ENCODE measurements around the gene TMEM161A. TPM values are rescaled to one million over a fixed set of nuclear protein-coding genes. Genes with fewer than 3 reads are reported as not detected.

The TMEM161A gene
- total RNA-seq, 1 donor from 2014 or later, result 25.1 TPM

DNA sequence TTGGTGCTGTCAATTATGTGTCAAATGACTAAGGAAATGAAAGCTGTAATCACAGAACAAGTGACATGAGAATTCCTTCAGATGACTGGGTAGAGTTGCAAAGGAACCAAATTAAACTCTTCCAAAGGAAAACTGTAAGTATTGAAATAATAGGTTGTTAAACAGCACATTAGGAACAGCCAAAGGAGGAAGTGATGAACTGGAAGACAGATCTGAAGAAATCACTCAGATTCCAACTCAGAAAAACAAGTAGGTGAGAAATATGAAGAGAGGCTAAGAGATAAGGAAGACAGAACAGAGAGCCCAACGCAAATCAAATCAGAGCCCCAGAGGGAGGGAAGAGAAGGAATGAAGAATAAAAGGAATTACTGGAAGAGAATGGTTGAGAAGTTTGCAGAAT lies 15.4 kb downstream of the TMEM161A start:
- Mint-ChIP-seq H3K27ac (ENCODE audit: unreplicated experiment) (no peak overlapping the region), H3K36me3 (ENCODE audit: low read depth, unreplicated experiment) (peaks cover 15% of the 10 kb centered on the region), H3K27me3 (ENCODE audit: unreplicated experiment) (peaks cover 2% of the 10 kb centered on the region), H3K9me3 (ENCODE audit: unreplicated experiment) (no peaks in the 10 kb centered on the region), H3K4me1 (ENCODE audit: unreplicated experiment) (no peaks in the 10 kb centered on the region), H3K4me3 (ENCODE audit: unreplicated experiment) (no peak overlapping the region)
- DNase-seq (ENCODE audit: low spot score), result no peak
- TF ChIP-seq, protein P1, sequence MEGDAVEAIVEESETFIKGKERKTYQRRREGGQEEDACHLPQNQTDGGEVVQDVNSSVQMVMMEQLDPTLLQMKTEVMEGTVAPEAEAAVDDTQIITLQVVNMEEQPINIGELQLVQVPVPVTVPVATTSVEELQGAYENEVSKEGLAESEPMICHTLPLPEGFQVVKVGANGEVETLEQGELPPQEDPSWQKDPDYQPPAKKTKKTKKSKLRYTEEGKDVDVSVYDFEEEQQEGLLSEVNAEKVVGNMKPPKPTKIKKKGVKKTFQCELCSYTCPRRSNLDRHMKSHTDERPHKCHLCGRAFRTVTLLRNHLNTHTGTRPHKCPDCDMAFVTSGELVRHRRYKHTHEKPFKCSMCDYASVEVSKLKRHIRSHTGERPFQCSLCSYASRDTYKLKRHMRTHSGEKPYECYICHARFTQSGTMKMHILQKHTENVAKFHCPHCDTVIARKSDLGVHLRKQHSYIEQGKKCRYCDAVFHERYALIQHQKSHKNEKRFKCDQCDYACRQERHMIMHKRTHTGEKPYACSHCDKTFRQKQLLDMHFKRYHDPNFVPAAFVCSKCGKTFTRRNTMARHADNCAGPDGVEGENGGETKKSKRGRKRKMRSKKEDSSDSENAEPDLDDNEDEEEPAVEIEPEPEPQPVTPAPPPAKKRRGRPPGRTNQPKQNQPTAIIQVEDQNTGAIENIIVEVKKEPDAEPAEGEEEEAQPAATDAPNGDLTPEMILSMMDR (IDR thresholded peaks at IDR 0.05; ENCODE audit: unreplicated experiment), result no peak

DNA sequence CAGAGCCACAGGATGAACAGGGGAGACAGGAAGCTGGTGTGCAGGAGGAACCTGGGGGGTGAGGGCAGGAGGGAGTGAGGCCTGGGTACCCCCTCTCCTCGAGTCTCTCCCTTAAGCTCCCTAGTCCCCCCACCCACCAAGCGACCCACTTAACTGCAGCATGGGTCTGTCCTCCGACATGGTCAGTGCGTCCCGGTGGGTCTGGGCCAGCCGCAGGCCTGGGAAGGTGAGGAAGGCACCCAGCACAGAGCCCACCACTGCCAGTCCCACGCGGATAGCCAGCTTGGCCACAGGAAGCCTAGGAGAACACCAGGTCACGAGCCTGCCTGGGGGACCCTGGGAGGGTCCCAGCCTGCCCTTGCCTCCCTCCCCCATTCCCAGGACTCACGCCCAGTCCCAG lies 16.9 kb downstream of the TMEM161A start:
- Mint-ChIP-seq H3K4me3 (ENCODE audit: unreplicated experiment) (no peak overlapping the region), H3K4me1 (ENCODE audit: unreplicated experiment) (no peaks in the 10 kb centered on the region), H3K27ac (ENCODE audit: unreplicated experiment) (no peak overlapping the region), H3K9me3 (ENCODE audit: unreplicated experiment) (no peaks in the 10 kb centered on the region), H3K36me3 (ENCODE audit: low read depth, unreplicated experiment) (peaks cover 13% of the 10 kb centered on the region), H3K27me3 (ENCODE audit: unreplicated experiment) (peaks cover 2% of the 10 kb centered on the region)
- TF ChIP-seq, protein P1 (IDR thresholded peaks at IDR 0.05; ENCODE audit: unreplicated experiment), result no peak
- no peak for DNase-seq (ENCODE audit: low spot score)

DNA sequence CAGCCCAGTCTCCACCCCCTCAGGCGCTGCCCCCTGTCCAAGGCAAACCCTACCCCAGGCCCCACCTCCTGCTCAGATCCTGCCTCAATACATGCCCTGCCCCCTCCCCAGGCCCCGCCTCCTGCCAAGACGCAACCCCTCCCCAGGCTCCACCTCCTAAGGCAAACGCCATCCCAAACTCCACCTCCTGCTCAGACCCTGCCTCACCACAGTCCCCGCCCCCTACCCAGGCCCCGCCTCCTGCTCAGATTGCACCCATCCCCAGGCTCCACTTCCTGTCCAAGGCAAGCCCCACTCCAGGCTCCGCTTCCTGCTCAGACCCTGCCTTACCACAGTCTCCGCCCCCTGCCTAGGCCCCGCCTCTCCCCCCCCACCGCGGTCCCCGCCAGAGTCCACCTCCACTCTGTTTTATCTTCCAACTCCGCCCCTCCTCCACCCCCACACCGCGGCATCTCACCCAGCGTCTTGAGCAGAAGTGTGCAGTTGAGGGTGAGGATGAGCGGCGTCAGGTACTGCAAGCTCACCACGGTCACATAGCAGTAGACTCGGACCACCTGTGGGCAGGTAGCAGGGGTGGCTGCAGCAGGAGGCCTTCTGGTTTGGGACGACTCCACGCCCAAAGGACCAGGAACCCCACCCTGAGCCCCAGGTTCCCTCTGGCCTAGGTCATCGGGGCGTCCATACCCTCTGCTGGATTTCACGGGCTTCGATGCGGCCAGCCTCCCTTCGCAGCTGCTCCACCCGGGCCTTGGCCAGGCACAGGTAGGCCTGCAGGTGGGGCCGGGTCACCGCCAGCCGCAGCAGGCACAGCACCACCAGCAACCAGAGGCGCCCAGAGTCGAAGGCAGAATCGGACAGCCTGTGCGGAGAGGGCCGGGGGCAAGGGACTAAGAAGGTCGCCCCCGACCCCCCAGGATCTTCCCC lies 17.7 kb downstream of the TMEM161A start:
- H3K27ac Mint-ChIP-seq (ENCODE audit: unreplicated experiment), result no peak overlapping the region
- TF ChIP-seq, protein P1 (IDR thresholded peaks at IDR 0.05; ENCODE audit: unreplicated experiment), result no peak
- peak; percentile 82 for DNase-seq (ENCODE audit: low spot score)
- no peak overlapping the region for H3K4me3 Mint-ChIP-seq (ENCODE audit: unreplicated experiment)
- no peaks in the 10 kb centered on the region for H3K9me3 Mint-ChIP-seq (ENCODE audit: unreplicated experiment)
- H3K4me1 Mint-ChIP-seq (ENCODE audit: unreplicated experiment), result no peaks in the 10 kb centered on the region
- H3K36me3 Mint-ChIP-seq (ENCODE audit: low read depth, unreplicated experiment), result peaks cover 13% of the 10 kb centered on the region
- H3K27me3 Mint-ChIP-seq (ENCODE audit: unreplicated experiment), result peaks cover 4% of the 10 kb centered on the region

DNA sequence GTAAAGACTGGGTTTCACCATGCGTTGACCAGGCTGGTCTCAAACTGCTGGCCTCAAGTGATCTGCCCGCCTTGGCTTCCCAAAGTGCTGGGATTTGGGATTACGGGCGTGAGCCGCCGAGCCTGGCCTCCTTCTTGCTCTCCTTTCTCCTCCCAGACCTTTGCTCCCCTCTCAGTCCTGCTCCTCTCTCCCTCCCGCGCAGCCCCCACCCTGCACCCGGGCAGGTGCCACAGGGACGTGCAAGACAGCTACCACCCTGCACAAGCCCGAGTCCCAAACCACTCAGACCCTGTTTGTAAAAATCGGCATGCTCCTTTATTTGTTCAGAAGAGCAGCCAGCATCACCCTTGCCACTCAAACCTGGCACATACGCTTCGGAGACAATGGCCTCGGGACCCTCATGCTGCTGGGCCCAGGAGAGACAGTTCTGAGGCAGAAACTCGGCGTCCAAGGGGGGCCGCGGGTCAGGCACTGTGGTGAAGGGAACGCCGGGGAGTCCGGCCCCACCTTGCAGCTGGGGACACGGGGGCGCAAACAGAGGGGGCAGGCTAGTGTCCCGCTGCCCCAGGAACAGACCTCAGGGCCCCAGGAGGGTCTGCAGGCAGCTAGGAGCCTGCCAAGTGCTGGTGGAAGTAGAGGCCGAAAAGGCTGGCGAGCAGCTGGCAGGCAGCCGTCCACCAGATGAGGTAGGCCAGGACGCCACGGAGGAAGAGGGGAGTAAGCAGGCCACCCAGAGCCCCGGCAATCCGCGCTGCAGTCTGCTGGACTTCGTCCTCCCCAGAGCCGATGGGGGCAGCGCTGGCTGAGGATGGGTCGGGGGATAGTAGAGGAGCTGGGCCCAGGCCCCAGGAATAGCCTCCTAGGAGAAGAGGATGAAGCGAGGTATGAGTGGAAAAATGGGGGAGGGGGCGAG lies 18.7 kb downstream of the TMEM161A start:
- no peak overlapping the region for H3K27ac Mint-ChIP-seq (ENCODE audit: unreplicated experiment)
- H3K4me1 Mint-ChIP-seq (ENCODE audit: unreplicated experiment), result no peaks in the 10 kb centered on the region

More for the DNA sequence above, 18.7 kb downstream of the TMEM161A start:
- no peaks in the 10 kb centered on the region for H3K9me3 Mint-ChIP-seq (ENCODE audit: unreplicated experiment)
- TF ChIP-seq, protein P1 (IDR thresholded peaks at IDR 0.05; ENCODE audit: unreplicated experiment), result no peak
- H3K36me3 Mint-ChIP-seq (ENCODE audit: low read depth, unreplicated experiment), result peaks cover 13% of the 10 kb centered on the region
- H3K4me3 Mint-ChIP-seq (ENCODE audit: unreplicated experiment), result no peak overlapping the region
- no peak for DNase-seq (ENCODE audit: low spot score)
- H3K27me3 Mint-ChIP-seq (ENCODE audit: unreplicated experiment), result peaks cover 4% of the 10 kb centered on the region

Measured in endothelial cell (in vitro differentiated cells).